ENCODE measurements around the gene FCHSD2. TPM values are rescaled to one million over a fixed set of nuclear protein-coding genes. Genes with fewer than 3 reads are reported as not detected.
A peak's percentile ranks its signal among the peaks of the same experiment; 100 is the strongest.

Gene FCHSD2
- total RNA-seq: 10 to 100 TPM; 21.9 to 24.1 TPM

- Mint-ChIP-seq H3K4me3 (peak within 1 kb of the TSS; percentile 90), H3K4me1 (ENCODE audit: low read depth) (peaks cover 36% of the 10 kb centered on the region), H3K36me3 (peaks cover 3% of the 10 kb centered on the region), H3K27ac (peak within 1 kb of the TSS; percentile 90), H3K9me3 (no peaks in the 10 kb centered on the region), H3K27me3 (no peaks in the 10 kb centered on the region)
- ChIA-PET POLR2A (interaction anchor here (0.6 to 1.5 kb wide), 6 partner anchors 10 to 618 kb away, joined by 3 to 6 read pairs (median 4); no protein-coding TSS in a partner anchor), CTCF (interaction anchor here (0.6 to 2.9 kb wide), 16 partner anchors 10 to 417 kb away, joined by 3 to 22 read pairs (median 6); partner anchors contain the start of gene ATG16L2)
- intact Hi-C loops (cut with micrococcal nuclease): loop anchor here (2.0 to 10.0 kb wide), 5 partner anchors 107 to 1350 kb away; partner anchors contain the start of gene LIPT2
- DNase-seq: no peak
Observed at GRCh38 chr11:73142128-73142377, at the start of gene FCHSD2. TSS of gene FCHSD2 (minus strand) at chr11:73142318. CDS start at chr11:73141877, 441 bp downstream.

- Mint-ChIP-seq H3K4me1 (ENCODE audit: low read depth) (no peaks in the 10 kb centered on the region), H3K9me3 (no peaks in the 10 kb centered on the region), H3K27me3 (no peaks in the 10 kb centered on the region), H3K36me3 (no peaks in the 10 kb centered on the region), H3K4me3 (no peak overlapping the region), H3K27ac (no peak overlapping the region)
- ChIA-PET POLR2A (no interaction called here), CTCF (interaction anchor here (1.5 kb wide), 1 partner anchor 98 kb away, joined by 3 read pairs; no protein-coding TSS in a partner anchor)
- intact Hi-C loops (cut with micrococcal nuclease): no loop called here
- DNase-seq: no peak
Observed at GRCh38 chr11:73191151-73191550, 49.0 kb upstream of the FCHSD2 start.

DNA sequence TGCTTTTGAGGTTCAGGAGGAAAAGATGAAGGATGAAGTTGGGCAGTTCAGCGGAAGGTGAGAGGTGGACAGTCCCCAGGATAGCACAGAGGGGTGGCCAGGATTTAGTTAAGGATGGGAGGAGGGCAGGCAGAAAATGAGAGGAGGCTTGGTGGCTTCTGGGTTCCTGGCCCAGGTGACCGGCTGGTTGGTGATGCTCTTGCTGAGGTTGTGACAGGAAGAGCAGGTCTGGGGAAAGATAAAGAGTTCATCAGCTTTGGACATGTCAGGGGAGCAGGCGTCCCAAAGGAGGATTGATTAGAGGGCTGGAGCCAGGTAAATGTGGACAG is 48.4 kb upstream of the FCHSD2 start:
- no peaks in the 10 kb centered on the region for H3K9me3 Mint-ChIP-seq
- no peak overlapping the region for H3K27ac Mint-ChIP-seq
- ChIA-PET POLR2A (no interaction called here), CTCF (interaction anchor here (1.5 kb wide), 1 partner anchor 98 kb away, joined by 3 read pairs; no protein-coding TSS in a partner anchor)
- intact Hi-C loops (cut with micrococcal nuclease): no loop called here
- H3K27me3 Mint-ChIP-seq: no peaks in the 10 kb centered on the region
- DNase-seq: no peak
- H3K4me1 Mint-ChIP-seq (ENCODE audit: low read depth): no peaks in the 10 kb centered on the region
- H3K36me3 Mint-ChIP-seq: no peaks in the 10 kb centered on the region
- no peak overlapping the region for H3K4me3 Mint-ChIP-seq

DNA sequence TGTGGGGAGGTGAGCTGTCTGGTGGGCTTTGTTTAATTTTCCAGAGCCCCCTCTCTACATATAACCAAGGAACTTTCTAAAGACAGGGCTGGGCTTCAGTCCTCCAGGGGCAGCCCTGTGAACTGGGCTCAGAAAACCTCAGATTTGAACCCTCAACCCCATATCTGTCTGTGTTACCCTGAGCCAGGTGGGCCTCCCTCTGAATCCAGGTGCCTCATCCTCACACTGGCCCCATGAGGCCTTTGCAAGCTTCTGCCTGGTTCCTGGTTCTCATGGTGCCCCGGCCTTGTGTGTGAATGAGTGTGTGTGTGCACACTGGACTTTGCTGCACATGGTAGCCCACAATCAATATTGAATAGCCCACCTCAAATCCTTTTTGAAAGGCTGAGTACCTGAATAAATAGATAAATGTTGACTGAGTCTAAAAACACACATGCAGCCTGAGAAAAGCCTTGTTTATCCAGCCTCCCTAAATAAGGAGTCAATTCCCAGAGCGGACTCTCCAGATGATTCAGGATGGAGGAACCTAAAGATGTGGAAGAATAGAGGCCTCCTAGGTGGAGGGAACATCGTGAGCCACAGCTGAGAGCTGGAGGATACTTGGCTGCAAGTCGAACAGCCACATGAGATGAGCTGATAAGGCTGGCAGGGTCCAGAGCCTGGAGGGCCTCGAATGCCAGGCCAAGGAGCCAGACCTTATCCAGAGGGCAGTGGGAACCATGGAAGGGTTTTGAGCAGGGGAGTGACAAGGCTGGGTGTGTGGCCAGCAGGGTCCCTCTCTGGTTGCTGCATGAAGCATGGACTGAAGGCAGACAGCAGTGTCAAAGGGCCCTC is 47.8 kb upstream of the FCHSD2 start:
- Mint-ChIP-seq H3K27me3 (peaks cover 3% of the 10 kb centered on the region), H3K27ac (no peak overlapping the region), H3K4me3 (no peak overlapping the region), H3K9me3 (no peaks in the 10 kb centered on the region), H3K36me3 (no peaks in the 10 kb centered on the region), H3K4me1 (ENCODE audit: low read depth) (peaks cover 4% of the 10 kb centered on the region)
- intact Hi-C loops (cut with micrococcal nuclease): loop anchor here (5.0 kb wide), 1 partner anchor 147 kb away; no protein-coding TSS in a partner anchor
- POLR2A ChIA-PET: no interaction called here
- CTCF ChIA-PET: interaction anchor here (1.5 to 5.6 kb wide), 2 partner anchors 12 to 99 kb away, joined by 3 to 30 read pairs; no protein-coding TSS in a partner anchor
- no peak for DNase-seq

- H3K36me3 Mint-ChIP-seq: no peaks in the 10 kb centered on the region
- DNase-seq: no peak
- H3K4me3 Mint-ChIP-seq: no peak overlapping the region
- H3K27me3 Mint-ChIP-seq: peaks cover 5% of the 10 kb centered on the region
- H3K9me3 Mint-ChIP-seq: no peaks in the 10 kb centered on the region
- ChIA-PET POLR2A (no interaction called here), CTCF (interaction anchor here (0.8 to 5.6 kb wide), 2 partner anchors 12 to 100 kb away, joined by 3 to 30 read pairs; no protein-coding TSS in a partner anchor)
- no peak overlapping the region for H3K27ac Mint-ChIP-seq
- peaks cover 5% of the 10 kb centered on the region for H3K4me1 Mint-ChIP-seq (ENCODE audit: low read depth)
- intact Hi-C loops (cut with micrococcal nuclease): loop anchor here (5.0 kb wide), 1 partner anchor 148 kb away; no protein-coding TSS in a partner anchor
Observed at GRCh38 chr11:73189315-73189714, 47.2 kb upstream of the FCHSD2 start.

DNA sequence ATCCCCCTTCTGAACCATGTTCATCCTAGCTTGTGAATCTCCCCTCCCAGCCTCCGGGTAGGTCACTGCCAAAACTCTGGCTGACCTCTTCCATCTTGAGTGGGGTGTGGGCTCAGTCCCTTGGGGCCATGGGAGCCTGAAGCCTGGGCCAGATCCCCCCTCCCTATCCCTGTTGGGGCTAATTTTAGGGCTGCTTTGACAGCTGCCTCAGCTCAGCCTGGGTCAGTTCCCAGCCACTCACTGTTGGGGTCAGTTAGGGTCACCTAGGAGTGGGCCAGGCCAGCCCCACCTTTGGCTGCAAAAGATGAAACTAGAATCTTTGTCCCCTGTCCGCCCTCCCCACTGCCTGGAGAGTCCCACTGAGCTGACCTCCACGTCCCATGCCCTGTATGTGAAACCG is 46.2 kb upstream of the FCHSD2 start:
- no peak overlapping the region for H3K4me3 Mint-ChIP-seq
- no peaks in the 10 kb centered on the region for H3K9me3 Mint-ChIP-seq
- peaks cover 5% of the 10 kb centered on the region for H3K4me1 Mint-ChIP-seq (ENCODE audit: low read depth)
- H3K27ac Mint-ChIP-seq: no peak overlapping the region
- POLR2A ChIA-PET: no interaction called here
- H3K27me3 Mint-ChIP-seq: peaks cover 6% of the 10 kb centered on the region
- no peaks in the 10 kb centered on the region for H3K36me3 Mint-ChIP-seq
- DNase-seq: no peak
- CTCF ChIA-PET: interaction anchor here (0.8 to 5.6 kb wide), 2 partner anchors 11 to 101 kb away, joined by 3 to 30 read pairs; no protein-coding TSS in a partner anchor
- intact Hi-C loops (cut with micrococcal nuclease): loop anchor here (5.0 kb wide), 1 partner anchor 149 kb away; no protein-coding TSS in a partner anchor

- no peaks in the 10 kb centered on the region for H3K36me3 Mint-ChIP-seq
- DNase-seq: no peak
- intact Hi-C loops (cut with micrococcal nuclease): loop anchor here (5.0 kb wide), 1 partner anchor 149 kb away; no protein-coding TSS in a partner anchor
- H3K4me1 Mint-ChIP-seq (ENCODE audit: low read depth): peaks cover 5% of the 10 kb centered on the region
- ChIA-PET POLR2A (no interaction called here), CTCF (interaction anchor here (5.6 kb wide), 1 partner anchor 10 kb away, joined by 30 read pairs; no protein-coding TSS in a partner anchor)
- no peaks in the 10 kb centered on the region for H3K9me3 Mint-ChIP-seq
- no peak overlapping the region for H3K27ac Mint-ChIP-seq
- H3K27me3 Mint-ChIP-seq: peaks cover 6% of the 10 kb centered on the region
- no peak overlapping the region for H3K4me3 Mint-ChIP-seq
Observed at GRCh38 chr11:73187854-73188253, 45.7 kb upstream of the FCHSD2 start.

DNA sequence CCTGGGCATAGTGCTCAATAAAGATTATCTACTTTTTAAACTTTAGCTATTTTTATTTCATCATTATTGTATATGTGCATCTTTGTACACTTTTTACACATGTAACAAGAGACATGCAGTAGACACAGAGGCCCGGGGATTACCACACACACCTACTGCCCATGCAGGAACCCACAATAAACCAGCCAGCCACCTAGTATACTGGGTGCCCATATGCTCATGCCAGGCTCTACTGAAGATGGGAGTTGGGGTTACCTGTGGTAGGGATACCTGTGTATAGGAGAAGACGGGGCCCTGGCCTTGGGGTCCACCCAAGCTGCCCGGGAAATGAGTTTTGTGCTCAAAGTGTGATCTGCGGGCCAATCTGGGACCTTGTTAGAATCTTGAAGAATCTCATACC is 44.8 kb upstream of the FCHSD2 start:
- Mint-ChIP-seq H3K9me3 (no peaks in the 10 kb centered on the region), H3K36me3 (no peaks in the 10 kb centered on the region), H3K27ac (no peak overlapping the region), H3K4me3 (no peak overlapping the region), H3K27me3 (peaks cover 6% of the 10 kb centered on the region), H3K4me1 (ENCODE audit: low read depth) (peaks cover 5% of the 10 kb centered on the region)
- POLR2A ChIA-PET: no interaction called here
- intact Hi-C loops (cut with micrococcal nuclease): loop anchor here (5.0 kb wide), 1 partner anchor 150 kb away; no protein-coding TSS in a partner anchor
- no peak for DNase-seq
- CTCF ChIA-PET: interaction anchor here (1.3 to 5.6 kb wide), 5 partner anchors 9 to 356 kb away, joined by 4 to 30 read pairs (median 17); no protein-coding TSS in a partner anchor

DNA sequence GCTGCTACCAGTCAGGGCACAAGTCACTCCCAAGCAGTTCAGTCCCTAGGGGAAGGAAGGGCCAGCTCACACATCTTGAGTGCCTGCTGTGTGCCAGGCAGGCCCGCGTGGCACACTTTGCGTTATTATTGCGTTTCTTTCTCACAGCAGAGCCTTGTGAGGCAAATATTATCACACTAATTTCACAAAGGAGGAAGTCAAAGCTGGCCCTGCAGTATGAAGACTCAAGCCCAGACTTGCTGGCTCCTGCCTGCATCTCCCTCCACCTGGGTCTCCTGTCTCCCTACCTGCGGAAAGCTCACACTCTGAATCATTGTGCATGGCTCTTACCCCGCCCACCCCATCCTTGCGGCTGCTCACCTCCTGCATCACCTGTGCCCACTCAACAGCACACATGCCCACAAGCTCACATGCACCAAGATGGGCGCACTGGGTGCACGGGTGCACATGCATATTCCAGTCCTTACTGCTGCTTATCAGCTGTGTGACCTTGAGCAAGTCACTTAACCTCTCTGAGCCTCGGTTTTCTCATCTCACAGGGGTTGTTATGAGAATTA is 44.3 kb upstream of the FCHSD2 start:
- intact Hi-C loops (cut with micrococcal nuclease): loop anchor here (5.0 kb wide), 1 partner anchor 151 kb away; no protein-coding TSS in a partner anchor
- H3K4me1 Mint-ChIP-seq (ENCODE audit: low read depth): peaks cover 5% of the 10 kb centered on the region
- no peak overlapping the region for H3K27ac Mint-ChIP-seq
- POLR2A ChIA-PET: no interaction called here
- H3K9me3 Mint-ChIP-seq: no peaks in the 10 kb centered on the region
- H3K36me3 Mint-ChIP-seq: no peaks in the 10 kb centered on the region
- CTCF ChIA-PET: interaction anchor here (1.0 to 5.6 kb wide), 9 partner anchors 9 to 462 kb away, joined by 3 to 30 read pairs (median 4); no protein-coding TSS in a partner anchor
- no peak overlapping the region for H3K4me3 Mint-ChIP-seq
- H3K27me3 Mint-ChIP-seq: peaks cover 6% of the 10 kb centered on the region
- no peak for DNase-seq

GRCh38 chr11:73185680-73186293 is 43.7 kb upstream of the FCHSD2 start:
- POLR2A ChIA-PET: no interaction called here

DNA sequence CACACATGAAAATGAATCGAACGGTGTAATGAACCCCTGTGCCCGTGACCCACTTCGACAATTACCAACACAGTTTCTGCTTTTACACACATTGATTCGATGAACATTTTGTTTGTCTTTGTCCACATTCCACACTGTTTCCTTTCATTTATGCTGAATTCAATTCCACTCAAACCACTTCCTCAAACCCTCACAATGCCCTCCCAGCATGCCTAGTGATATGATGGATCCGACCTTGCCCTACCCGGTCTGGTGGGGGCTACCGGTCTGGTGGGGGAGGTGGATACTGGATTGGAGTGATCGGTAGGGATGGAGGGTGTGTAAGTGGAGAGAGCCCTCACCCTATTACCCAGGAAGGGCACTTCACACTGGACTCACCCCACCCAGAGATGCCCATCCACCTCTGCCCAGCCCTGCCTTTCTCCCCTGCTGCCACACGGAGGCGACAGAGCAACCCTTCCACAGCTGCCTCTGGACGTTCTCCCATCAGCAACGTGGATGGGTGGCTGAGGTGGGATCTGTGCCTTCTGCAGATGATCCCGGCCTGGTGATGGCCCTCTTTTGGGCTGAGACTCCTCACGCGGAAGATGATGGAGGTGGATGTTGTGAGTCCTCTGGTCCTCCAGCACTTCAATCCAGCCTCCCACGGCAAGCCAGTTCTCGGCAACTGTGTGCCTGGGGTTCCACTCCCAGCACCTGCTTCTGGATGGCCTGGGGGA is 43.0 kb upstream of the FCHSD2 start:
- DNase-seq: peak; percentile 74
- intact Hi-C loops (cut with micrococcal nuclease): loop anchor here (1.0 to 5.0 kb wide), 3 partner anchors 57 to 152 kb away; no protein-coding TSS in a partner anchor
- ChIA-PET CTCF (interaction anchor here (0.8 to 5.6 kb wide), 15 partner anchors 7 to 460 kb away, joined by 3 to 30 read pairs (median 5); no protein-coding TSS in a partner anchor), POLR2A (no interaction called here)
- Mint-ChIP-seq H3K36me3 (no peaks in the 10 kb centered on the region), H3K27ac (no peak overlapping the region), H3K27me3 (peaks cover 7% of the 10 kb centered on the region), H3K4me1 (ENCODE audit: low read depth) (peaks cover 5% of the 10 kb centered on the region), H3K9me3 (no peaks in the 10 kb centered on the region), H3K4me3 (no peak overlapping the region)

More at GRCh38 chr11:73185680-73186293, 43.7 kb upstream of the FCHSD2 start:
- peaks cover 5% of the 10 kb centered on the region for H3K4me1 Mint-ChIP-seq (ENCODE audit: low read depth)
- no peak for DNase-seq
- no peak overlapping the region for H3K4me3 Mint-ChIP-seq
- no peaks in the 10 kb centered on the region for H3K9me3 Mint-ChIP-seq
- H3K36me3 Mint-ChIP-seq: no peaks in the 10 kb centered on the region
- peaks cover 6% of the 10 kb centered on the region for H3K27me3 Mint-ChIP-seq
- CTCF ChIA-PET: interaction anchor here (1.0 to 5.6 kb wide), 15 partner anchors 8 to 461 kb away, joined by 3 to 30 read pairs (median 4); no protein-coding TSS in a partner anchor
- intact Hi-C loops (cut with micrococcal nuclease): loop anchor here (2.0 to 5.0 kb wide), 2 partner anchors 103 to 152 kb away; no protein-coding TSS in a partner anchor
- no peak overlapping the region for H3K27ac Mint-ChIP-seq

All from activated CD4-positive, alpha-beta memory T cell treated with anti-CD3 and anti-CD28 coated beads for 36 hours (primary cell).